ENCODE data around the gene ULK2.
A peak's percentile ranks its signal among the peaks of the same experiment; 100 is the strongest.
"Not testable (repeated sequence)": the region's sequence is repeated elsewhere in the genome, so short reads cannot be mapped to it uniquely, and the experiment has no call there.

Gene ULK2

GRCh38 chr17:19867329-19868078 lies at the start of gene ULK2:
Gene ULK2 (minus strand): TSS chr17:19867936. CDS start chr17:19867417, 519 bp downstream.
- DNase-seq (ENCODE audit: low read depth) = no peak

GRCh38 chr17:19915245-19915978 lies 47.7 kb upstream of the ULK2 start:
- DNase-seq (ENCODE audit: low read depth) = no peak

GRCh38 chr17:19911033-19911432 lies 43.3 kb upstream of the ULK2 start:
- no peak for DNase-seq (ENCODE audit: low read depth)

GRCh38 chr17:19909139-19909538 lies 41.4 kb upstream of the ULK2 start:
- no peak for DNase-seq (ENCODE audit: low read depth)

- no peak for DNase-seq (ENCODE audit: low read depth)
Observed at GRCh38 chr17:19905502-19905901, 37.8 kb upstream of the ULK2 start.

- DNase-seq (ENCODE audit: low read depth) = no peak
Observed at GRCh38 chr17:19904924-19905323, 37.2 kb upstream of the ULK2 start.

GRCh38 chr17:19904412-19904811 lies 36.7 kb upstream of the ULK2 start:
- no peak for DNase-seq (ENCODE audit: low read depth)

- no peak for DNase-seq (ENCODE audit: low read depth)
Observed at GRCh38 chr17:19900809-19901208, 33.1 kb upstream of the ULK2 start.

- no peak for DNase-seq (ENCODE audit: low read depth)
Observed at GRCh38 chr17:19897903-19898302, 30.2 kb upstream of the ULK2 start.

GRCh38 chr17:19897090-19897837 lies 29.5 kb upstream of the ULK2 start:
- DNase-seq (ENCODE audit: low read depth) = no peak

GRCh38 chr17:19896679-19897078 lies 28.9 kb upstream of the ULK2 start:
- no peak for DNase-seq (ENCODE audit: low read depth)

- not testable (repeated sequence) for DNase-seq (ENCODE audit: low read depth)
Observed at GRCh38 chr17:19890554-19890953, 22.8 kb upstream of the ULK2 start.

GRCh38 chr17:19890001-19890400 lies 22.3 kb upstream of the ULK2 start:
- DNase-seq (ENCODE audit: low read depth) = not testable (repeated sequence)

- DNase-seq (ENCODE audit: low read depth) = no peak
Observed at GRCh38 chr17:19886116-19886515, 18.4 kb upstream of the ULK2 start.

GRCh38 chr17:19883537-19884215 lies 15.9 kb upstream of the ULK2 start:
- no peak for DNase-seq (ENCODE audit: low read depth)

- DNase-seq (ENCODE audit: low read depth) = no peak
Observed at GRCh38 chr17:19880393-19880792, 12.7 kb upstream of the ULK2 start.

GRCh38 chr17:19877364-19877945 lies 9.7 kb upstream of the ULK2 start:
- no peak for DNase-seq (ENCODE audit: low read depth)

GRCh38 chr17:19876529-19877161 lies 8.9 kb upstream of the ULK2 start:
- no peak for DNase-seq (ENCODE audit: low read depth)

GRCh38 chr17:19874256-19874655 lies 6.5 kb upstream of the ULK2 start:
- no peak for DNase-seq (ENCODE audit: low read depth)

- no peak for DNase-seq (ENCODE audit: low read depth)
Observed at GRCh38 chr17:19873346-19873745, 5.6 kb upstream of the ULK2 start.

- no peak for DNase-seq (ENCODE audit: low read depth)
Observed at GRCh38 chr17:19868079-19868395, 301 bp upstream of the ULK2 start.

GRCh38 chr17:19867079-19867328 lies 732 bp downstream of the ULK2 start:
- DNase-seq (ENCODE audit: low read depth) = peak; percentile 23

Data from HS-5 (cell line).